ENCODE measurements around the gene CA10. TPM values are rescaled to one million over a fixed set of nuclear protein-coding genes. Genes with fewer than 3 reads are reported as not detected.

CA10 gene
- polyA plus RNA-seq, 4 donors = 11.7 to 17.3 (median 14.5) TPM

DNA sequence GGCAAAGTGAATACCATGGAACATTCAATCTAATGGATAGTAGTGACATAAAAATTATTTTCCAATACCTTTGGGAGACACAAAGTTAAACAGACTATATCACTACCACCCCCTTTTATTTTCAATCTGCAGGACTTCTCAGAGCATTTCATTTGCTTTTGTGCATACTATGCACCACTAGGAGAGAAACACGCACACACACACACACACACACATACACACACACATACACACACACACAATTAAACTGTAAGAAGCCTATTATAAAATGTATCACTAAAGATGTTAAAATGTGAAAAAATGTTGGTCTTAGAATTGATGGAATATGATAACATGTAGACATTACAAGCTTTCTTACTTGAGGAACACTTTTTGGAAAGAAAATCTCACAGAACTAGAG is 331.4 kb downstream of the CA10 start:
- DNase-seq (ENCODE audit: low read depth in 4 of 4, low spot score in 3 of 4) = no peak

GRCh38 chr17:51820766-51821165 is 337.7 kb downstream of the CA10 start:
- no peak for DNase-seq (ENCODE audit: low read depth in 4 of 4, low spot score in 3 of 4)

GRCh38 chr17:51820252-51820651 is 338.3 kb downstream of the CA10 start:
- no peak for DNase-seq (ENCODE audit: low read depth in 4 of 4, low spot score in 3 of 4)

DNA sequence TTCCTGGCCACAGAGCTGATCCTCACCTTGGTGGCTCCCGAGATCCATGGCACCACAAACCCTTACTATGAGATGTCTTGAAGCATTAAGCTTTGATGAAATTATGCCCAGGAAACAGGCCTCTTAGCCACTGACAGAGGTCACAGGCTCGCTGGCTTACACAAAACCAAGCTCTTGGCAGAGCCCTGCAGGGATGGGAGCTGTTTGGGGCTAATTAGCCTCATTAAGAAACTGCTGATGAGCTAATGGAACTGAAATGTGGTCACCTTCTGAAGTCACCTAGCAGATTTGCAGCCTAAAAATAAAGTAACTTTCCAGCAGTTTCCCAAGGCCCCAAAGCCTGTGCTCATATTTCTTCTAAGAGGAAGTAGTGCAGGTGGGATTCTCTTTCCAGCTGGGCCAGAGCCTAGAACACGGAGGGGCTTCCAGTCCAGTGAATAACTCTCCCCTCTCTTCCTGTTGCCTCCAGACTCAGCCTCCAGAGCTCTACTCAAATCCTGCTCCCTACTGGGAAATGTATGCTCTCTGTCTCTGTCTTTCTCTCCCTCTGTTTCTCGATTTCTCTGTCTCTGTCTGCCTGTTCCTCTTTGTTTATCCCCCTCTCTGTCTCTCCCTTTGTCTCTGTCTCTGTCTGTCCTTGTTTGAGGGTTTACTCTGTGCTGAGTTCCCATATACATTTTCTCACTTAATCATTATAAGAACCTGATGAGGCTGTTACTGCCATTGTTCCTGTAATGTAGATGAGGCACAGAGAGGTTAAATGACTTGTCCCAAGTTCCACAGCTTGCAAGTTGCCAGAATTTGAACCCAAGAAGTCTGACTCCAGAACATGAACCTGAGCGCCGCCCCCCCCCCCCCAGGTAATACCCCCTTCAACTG is 338.9 kb downstream of the CA10 start:
- no peak for DNase-seq (ENCODE audit: low read depth in 4 of 4, low spot score in 3 of 4)

- DNase-seq (ENCODE audit: low read depth in 4 of 4, low spot score in 3 of 4) = no peak
Observed at GRCh38 chr17:51818777-51819176, 339.7 kb downstream of the CA10 start.

DNA sequence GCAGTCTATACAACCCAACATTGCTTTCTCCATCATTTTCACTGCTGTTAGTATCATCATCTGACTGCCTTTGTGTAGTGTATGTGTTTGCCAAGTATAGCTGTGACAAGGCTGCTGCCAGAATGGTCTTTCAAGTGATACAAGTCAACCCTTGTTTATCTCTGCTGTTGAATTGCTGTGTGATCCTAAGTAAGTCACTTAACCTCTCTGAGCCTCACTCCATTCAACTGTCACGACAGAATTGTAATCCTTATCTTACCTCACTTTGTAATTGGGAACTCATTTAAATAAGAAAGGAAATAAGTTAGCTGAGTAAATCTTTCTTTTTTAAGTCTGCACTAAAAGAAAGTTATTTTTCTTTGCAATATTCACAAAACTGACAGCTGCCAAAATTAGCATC is 340.6 kb downstream of the CA10 start:
- DNase-seq (ENCODE audit: low read depth in 4 of 4, low spot score in 3 of 4) = no peak

DNA sequence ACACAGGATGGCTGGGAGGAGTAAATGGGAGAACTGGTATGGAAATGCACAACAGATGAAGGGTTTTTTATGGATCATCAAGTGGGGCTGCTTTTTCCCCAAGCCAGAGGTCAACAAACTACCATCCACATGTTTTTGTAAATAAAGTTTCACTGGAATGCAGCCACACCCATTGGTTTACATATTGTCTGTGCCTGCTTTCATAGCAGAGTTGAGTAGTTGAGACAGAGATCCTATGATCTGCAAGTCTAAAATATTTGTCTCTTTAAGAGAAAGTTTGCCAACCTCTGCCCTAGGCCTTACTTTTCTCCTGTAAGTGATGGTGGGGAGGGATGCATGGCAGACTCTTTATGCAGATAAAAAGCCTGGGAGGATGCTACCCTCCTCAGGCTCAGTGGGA is 341.4 kb downstream of the CA10 start:
- no peak for DNase-seq (ENCODE audit: low read depth in 4 of 4, low spot score in 3 of 4)

GRCh38 chr17:51815097-51815496 is 343.4 kb downstream of the CA10 start:
- DNase-seq (ENCODE audit: low read depth in 4 of 4, low spot score in 3 of 4) = no peak

- no peak for DNase-seq (ENCODE audit: low read depth in 4 of 4, low spot score in 3 of 4)
Observed at GRCh38 chr17:51814521-51814920, 344.0 kb downstream of the CA10 start.

DNA sequence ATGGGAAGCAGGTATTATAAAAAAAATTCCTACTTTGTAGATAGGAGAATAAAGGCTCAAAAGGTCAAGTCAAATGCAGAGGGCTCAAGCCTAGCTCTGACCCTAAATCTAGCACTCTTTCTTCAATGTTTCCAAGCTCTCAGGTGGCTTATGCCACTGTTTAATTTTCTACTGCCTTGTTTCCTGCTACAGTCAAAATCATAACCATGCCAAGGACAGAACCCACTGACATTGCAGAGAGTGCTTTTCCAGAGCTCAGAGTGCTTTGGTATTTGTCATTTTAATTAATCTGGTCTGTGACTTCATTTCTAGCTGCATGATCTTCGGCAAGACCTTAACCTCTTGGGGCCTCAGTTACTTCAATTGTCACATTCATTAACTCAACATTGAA is 344.7 kb downstream of the CA10 start:
- no peak for DNase-seq (ENCODE audit: low read depth in 4 of 4, low spot score in 3 of 4)

DNA sequence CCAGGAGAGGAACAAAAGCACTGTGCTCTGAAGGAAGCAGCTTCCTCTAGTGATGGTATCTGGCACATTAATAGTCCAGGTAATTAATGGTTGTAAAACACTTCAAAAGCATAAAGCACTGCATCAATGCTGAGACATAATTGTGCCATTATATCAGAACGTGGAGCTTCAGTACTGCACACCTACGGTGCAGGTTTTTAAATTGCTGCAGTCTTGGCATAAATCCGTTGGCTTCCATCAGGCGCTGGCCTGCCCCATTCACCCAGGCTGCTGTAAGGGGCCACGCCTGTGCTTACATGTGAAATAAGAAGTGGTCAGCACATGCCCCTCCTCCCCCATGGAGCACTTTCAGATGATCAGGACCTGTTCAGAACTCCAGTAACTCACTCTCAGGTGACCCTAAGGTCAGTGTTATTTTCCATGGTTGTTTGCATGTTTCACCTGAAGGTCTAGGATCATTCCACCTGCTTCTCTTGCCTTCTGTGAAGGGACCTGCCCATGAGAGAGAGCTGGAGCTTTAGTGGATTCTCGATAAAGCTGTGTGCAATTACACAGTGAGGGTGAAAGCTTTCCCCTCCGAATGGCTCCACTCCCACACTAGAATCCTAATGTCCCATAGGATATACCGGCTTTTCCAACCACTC is 345.3 kb downstream of the CA10 start:
- DNase-seq (ENCODE audit: low read depth in 4 of 4, low spot score in 3 of 4) = no peak

GRCh38 chr17:51807460-51807859 is 351.1 kb downstream of the CA10 start:
- no peak for DNase-seq (ENCODE audit: low read depth in 4 of 4, low spot score in 3 of 4)

DNA sequence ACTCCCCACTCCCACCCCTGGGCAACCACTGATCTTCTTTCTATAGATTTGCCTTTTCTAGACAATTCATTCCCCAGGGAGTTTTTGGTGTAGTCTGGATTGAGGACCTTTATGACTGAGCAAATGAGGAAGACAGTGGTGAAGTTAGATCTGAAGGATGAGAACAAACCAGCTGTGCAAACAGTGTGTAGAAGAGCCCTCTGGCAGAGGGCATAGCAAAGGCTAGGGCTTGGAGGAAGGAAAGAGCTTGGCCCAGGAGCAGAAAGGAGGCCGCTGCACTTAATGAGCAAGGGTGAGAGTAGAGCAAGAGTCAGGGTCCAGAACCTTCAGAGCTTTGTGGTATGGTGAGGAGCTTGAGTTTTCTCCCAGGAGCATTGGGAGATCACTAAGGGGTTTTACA is 352.7 kb downstream of the CA10 start:
- DNase-seq (ENCODE audit: low read depth in 4 of 4, low spot score in 3 of 4) = no peak

- no peak for DNase-seq (ENCODE audit: low read depth in 4 of 4, low spot score in 3 of 4)
Observed at GRCh38 chr17:51805185-51805584, 353.3 kb downstream of the CA10 start.

- DNase-seq (ENCODE audit: low read depth in 4 of 4, low spot score in 3 of 4) = no peak
Observed at GRCh38 chr17:51803161-51803560, 355.4 kb downstream of the CA10 start.

DNA sequence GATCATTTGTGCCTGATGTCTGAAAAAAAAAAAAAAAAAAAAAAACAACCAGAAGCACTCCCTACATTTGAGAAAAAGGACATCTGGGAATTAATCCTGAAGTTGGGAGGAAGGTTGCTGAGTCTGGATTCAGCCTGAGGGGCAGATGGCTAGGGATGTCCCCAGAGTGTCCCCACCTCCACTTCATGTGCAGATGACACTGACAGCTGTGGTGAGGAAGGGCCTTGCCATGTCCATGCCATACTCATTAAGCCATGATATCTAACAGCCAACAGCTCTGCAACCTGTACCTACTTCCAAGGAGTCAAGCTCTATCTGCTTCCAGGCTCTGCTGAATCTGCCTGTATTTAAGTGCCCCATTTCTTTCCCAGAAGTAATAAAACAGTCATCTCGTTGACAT is 356.0 kb downstream of the CA10 start:
- no peak for DNase-seq (ENCODE audit: low read depth in 4 of 4, low spot score in 3 of 4)

GRCh38 chr17:51801626-51802025 is 356.9 kb downstream of the CA10 start:
- no peak for DNase-seq (ENCODE audit: low read depth in 4 of 4, low spot score in 3 of 4)

- no peak for DNase-seq (ENCODE audit: low read depth in 4 of 4, low spot score in 3 of 4)
Observed at GRCh38 chr17:51799981-51800380, 358.5 kb downstream of the CA10 start.

- DNase-seq (ENCODE audit: low read depth in 4 of 4, low spot score in 3 of 4) = no peak
Observed at GRCh38 chr17:51799240-51799639, 359.3 kb downstream of the CA10 start.

DNA sequence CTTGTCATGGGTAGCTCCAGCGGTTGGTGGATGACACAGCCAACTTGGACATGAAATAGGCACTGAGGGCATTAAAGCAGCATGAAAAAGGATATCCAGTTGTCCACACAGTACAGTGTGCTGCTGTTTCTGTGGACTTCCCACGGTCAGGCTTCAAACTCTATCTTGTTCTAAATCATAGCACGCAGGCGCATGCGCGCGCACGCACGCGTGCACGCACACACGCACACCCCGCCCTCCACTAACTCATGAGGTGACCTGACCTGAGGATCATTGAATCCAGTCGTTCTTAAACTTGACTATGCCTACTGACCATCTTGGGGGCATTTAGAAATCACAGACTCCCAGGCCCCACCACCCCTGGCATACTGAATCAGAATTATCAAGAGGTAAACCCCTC is 361.4 kb downstream of the CA10 start:
- DNase-seq (ENCODE audit: low read depth in 4 of 4, low spot score in 3 of 4) = no peak

DNA sequence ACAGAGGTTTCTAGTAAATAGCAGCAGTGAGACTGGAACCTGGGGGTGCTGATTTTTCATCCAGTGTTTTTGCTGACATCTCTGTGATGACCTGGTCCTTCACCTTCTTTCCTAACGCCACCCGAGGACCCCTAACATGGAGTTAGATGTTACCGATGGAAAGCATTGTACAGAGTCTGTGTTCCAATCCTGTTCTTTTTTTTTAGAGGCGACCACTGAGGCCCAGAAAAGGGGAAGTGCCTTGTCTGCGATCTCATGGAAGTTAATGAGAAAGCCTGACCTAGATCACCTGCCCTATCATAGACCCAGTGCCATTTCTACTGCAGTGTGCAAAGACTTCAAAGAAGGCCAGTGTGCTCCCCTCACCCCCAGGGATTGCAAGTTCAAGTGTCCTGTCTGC is 362.5 kb downstream of the CA10 start:
- no peak for DNase-seq (ENCODE audit: low read depth in 4 of 4, low spot score in 3 of 4)

DNA sequence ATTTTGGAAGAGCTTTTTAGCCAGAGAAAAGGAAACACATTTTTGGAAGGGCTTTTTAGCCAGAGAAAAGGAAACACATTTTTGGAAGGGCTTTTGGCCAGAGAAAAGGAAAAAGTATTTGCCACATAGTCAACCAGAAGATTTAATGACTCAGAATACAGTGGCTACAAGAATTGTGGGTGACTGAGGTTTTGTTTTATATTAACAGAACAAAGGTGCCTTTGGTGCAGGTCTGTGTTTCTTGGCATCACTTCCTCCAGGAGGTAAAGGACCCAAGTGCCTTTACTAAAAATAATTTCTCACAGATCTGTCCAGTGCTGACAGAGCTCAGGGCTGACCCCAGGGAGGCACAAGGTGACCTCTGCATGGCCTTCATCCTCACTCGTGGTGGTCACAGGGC is 363.1 kb downstream of the CA10 start:
- no peak for DNase-seq (ENCODE audit: low read depth in 4 of 4, low spot score in 3 of 4)
